ENCODE results near the gene C4orf51.

- TF ChIP-seq CTCF (IDR thresholded peaks at IDR 0.05): no peak
- TF ChIP-seq POLR2A (IDR thresholded peaks at IDR 0.05): no peak
These were observed 93.8 kb downstream of the C4orf51 start for GRCh38 chr4:145773581-145774234.
